SKM-1 (cell line): Measurements from ENCODE around the gene KCNMB2.

Experiments
- DNase-seq: peaks from one replicate; lab custom pipeline; 2025; ENCODE audit not compliant: unreplicated experiment; lab: John Stamatoyannopoulos, UW

Gene KCNMB2

DNA sequence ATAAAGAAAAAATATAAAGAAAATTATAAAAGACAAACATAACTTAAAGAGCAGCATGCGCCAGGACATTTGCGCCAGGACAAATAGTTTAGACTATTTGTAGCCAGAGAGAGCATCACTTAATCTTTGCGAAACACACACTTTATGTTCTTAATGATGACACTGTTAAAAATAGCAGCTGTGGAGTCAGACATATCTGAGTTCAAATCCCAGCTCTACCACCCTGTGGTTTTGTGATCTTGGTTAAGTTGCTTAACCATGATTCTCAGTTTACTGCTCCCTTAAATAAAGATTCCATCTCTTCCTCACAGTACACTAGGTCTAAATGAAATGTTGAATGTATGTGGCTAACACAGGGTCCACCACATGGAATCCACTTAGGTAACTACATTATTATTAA is 31.4 kb downstream of the KCNMB2 start:
- no peak for DNase-seq

DNA sequence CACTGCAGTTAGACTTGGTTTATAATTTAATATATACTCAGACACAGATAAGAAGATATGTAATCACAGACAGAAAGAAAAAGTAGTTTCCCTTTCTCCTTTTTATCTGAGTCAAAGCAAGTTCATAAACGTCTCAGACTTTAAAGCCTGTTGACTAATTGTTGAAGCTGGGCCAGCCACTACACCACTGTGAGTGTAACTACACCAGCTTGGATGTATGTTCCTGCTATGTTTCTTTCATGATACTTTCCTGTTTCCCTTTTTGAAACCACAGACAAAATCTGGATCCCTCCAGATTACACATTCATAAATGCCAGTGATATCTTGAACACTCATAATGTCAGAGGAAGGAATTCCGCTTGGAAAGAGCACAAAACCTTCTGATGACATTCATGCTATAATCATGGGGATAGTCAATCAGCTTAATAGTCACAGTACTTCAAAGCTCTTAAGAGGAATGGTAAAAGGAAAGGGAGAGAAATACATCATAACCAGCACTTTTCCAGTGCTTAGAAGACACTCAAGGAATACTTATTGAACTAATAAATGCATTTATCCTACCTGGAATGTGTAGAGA is 32.0 kb downstream of the KCNMB2 start:
- no peak for DNase-seq

DNA sequence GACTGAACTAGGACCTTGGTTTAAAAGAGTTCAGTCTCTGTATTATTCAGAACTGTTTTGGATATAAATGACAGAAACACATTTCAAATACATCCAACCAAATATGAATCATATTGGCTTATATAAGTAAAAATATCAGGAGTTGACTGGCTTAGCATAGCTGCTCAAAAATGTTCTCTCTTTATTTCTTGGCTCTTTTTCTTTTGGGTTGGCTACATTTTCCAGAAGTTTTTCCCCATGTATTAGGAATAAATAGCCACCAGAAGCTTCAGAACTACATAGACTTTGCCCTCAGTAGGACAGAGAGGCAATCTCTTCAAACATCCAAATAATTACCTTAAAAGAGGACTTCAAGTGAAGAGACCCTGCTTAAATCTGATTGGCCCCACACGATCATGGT is 32.7 kb downstream of the KCNMB2 start:
- DNase-seq, result no peak

DNA sequence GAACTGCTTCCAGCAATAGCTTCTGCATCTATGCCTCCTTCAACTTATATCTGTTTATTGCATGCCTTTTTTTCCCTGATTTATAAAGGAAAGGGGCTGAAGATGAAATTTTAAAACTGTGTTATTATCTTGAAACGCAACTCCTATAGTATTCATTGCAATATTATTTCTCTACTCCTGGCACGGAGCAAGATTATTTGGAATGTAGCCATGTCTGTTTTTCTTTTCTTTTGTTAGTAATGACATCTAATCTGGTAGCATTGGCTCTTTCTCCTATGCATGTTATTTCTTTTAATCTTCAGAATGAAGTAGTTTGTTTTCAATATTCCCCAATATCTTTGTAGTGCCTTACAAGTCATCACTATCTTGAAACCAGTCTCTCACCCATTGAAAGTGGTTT is 33.6 kb downstream of the KCNMB2 start:
- no peak for DNase-seq

DNA sequence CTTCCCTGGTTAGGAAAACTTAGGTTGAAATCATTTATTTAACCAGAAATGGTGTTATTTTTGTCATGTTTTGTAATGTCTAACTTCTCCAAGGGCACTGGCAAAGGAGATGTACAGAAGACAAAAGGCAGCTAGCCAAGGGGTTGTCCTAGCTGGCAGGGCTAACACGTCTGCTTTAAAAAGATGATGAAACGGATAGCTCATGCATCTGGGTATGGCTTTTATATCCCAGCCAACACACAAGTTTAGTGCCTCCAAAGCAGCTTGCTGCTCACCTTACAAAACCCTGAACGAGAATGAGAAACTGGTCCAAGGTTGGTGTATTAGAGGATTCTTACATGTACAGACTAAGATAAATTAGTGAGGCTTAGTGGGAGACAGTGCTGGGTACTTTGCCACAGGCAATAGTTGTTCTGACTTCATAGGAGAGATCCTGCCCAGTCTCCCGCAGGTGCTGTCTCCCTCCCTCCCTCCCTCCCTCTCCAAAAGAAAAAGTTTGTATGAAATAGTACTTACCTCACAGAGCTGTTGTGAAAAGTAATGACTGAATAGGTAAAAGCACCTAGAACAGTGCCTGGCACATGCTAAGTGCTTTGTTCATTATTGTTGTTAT is 47.8 kb downstream of the KCNMB2 start:
- DNase-seq, result no peak

DNA sequence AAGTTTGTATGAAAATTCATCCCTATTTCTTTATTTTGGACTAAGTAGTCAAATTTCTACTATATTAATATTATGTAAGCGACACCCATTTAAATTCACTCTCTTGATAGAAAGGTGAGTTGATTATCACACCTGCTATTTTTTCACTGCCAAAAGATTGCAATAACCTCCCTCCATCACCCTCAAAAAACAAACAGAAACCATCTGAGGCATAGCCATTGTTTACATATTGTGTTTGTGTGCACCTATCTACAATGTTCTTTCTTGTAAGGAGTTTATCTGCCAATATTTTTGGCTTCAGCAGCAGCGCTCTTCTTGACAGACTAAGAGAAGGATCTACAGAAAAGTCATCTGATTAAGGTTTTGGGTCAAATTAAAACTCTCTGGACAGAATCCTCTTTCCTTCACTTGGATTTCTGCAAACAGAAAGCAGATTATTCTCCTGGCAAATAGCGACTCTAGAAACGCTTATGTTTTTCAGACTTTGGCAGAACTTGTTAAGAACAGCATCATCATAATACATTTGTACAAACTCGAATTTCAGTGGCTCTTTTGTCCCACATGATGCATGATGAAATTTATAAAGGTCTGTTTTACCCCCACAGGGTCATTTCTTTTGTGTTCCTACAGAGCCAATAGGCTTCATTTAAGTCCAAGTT is 48.6 kb downstream of the KCNMB2 start:
- no peak for DNase-seq

DNA sequence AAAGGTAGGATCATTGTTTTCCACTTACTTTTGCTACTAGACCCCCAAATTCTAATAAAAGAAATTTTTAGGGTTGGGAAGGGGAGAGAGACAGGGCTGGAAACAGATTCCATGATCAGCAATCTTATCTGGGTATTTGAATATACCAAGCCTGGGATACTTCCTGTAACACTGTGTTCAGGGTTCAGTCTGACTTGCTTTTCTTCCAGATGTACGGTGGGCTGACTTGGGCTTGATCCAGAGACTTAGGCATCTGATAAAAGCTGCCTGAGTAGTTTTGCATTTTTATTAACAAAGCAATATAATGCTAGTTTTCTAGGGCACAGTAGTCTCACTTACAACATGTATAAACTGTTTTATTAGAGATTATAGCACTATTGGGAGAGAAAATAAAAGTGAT is 49.2 kb downstream of the KCNMB2 start:
- no peak for DNase-seq

DNA sequence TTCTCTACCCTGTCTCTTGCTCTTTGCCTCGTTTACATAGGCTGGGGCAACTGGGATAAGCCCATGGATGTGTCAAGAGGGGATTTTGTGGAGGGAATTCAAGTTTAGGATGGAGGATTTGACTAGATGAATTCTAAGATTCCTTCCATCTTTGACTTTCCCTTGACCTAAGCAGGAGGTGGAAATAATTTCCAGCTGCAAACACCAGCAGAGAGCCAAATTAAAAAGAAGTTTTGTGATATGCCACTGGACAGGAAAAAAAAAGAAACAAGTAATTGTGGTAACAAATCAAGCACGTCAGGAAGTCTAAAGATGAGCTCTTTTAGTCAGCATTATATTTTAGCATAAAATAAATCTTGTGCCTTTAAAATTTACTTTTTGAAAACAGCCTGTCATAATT is 49.8 kb downstream of the KCNMB2 start:
- no peak for DNase-seq

DNA sequence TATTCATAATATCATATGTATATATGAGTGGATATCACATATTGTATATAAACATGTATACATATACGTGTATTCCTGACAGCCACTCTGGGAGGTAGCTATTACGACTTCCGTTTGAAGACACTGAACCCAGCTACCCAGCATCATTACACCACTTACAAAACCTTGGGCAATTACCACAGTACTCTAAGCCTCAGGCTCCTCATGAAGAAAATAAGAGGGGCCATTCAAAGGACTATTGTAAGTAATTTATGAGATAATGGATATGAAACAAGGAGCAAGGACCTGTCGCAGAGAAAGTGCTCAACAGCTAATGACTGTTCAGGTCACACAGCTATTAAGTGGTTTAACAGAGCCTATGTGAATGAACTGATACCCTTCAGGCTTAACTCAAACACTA is 52.4 kb downstream of the KCNMB2 start:
- no peak for DNase-seq

DNA sequence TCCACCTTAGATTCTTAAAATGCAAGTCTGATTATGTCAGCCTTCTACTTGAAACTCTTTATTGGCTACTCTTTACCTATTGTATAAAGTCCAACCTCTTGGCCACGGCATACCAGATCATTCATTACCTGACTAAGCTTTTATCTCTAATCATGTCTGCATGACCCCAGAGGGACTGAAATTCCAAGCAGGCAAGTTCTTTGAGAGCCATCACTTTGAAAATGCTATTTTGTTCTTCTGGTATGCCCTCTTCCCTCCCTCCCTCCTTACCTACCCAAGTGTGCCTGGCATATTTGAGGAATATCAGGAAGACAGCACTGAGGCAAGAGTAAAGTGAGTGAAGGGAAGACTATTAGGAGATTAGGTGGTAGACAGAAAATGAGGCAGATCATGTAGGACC is 57.5 kb downstream of the KCNMB2 start:
- no peak for DNase-seq

DNA sequence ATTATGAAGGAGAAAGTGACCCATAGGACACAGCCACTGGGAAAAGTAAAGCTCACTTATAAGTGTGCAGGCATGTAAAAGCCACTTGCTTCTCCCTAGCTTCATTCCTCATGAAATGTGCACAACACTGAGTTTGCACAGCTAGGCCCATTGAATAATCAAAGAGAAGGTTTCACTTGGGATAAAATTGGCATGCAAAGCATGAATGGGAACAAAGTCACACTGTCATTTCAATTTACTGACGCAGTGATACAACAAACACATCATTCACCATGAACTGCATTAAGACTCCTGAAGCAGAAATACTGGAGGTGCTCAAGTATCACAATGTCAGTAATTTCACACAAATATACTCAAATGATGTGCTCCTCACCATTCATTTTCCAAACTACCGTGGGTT is 61.1 kb downstream of the KCNMB2 start:
- DNase-seq, result no peak

DNA sequence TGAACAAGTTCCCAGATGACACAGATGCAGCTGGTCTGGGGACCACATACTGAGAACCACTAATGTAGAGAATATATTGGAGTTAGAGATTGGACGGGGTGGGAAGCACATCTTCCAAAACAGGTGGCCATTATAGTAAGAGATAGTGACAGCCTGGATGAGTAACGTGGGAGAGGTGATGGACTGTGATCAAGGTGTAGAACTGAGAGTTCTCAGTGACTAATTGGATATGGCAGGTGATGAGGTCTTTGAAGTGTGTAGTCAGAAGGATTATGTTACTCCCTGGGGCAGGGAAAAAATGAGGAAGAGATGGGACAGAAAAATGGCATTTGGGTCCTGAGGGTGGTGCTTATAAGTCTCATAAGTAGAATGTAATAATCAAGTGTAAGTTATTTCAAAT is 66.6 kb downstream of the KCNMB2 start:
- no peak for DNase-seq

DNA sequence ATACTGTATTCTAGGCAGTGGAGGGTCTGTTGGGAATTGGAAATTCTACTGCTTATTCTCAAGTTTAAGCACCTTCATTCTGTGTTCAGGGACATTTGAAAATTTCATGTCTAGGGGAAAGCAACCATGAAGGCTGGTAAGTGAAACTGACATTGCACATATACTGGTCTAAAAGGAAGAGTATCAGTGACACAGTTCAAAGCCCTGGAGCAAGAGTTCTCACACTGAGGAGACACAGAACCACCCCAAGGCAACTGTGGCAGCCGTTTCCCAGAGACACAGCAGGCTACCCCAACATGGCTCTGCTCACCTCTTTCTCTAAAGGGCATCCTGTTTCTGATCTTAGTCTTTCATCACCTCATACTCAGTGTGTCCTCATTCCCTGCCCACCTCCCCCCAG is 67.5 kb downstream of the KCNMB2 start:
- DNase-seq, result no peak

DNA sequence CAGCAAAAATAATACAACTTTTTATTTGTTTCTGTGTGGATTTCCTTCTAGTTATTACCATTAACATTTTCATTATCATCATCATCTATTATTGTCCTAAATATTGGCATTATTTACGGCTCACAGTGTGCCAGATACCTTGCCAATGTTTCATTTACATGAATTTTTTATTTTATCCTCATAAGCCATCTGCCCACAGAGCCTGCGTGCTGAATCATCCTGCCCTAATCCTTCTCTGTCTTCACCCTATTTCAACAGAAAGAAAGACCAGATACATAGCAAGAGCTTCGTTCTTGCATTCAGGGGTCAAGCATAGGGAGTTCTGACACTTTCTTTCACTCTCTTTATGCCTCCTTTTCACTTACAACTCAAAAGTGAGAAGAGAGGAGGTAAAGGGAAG is 82.0 kb downstream of the KCNMB2 start:
- no peak for DNase-seq

DNA sequence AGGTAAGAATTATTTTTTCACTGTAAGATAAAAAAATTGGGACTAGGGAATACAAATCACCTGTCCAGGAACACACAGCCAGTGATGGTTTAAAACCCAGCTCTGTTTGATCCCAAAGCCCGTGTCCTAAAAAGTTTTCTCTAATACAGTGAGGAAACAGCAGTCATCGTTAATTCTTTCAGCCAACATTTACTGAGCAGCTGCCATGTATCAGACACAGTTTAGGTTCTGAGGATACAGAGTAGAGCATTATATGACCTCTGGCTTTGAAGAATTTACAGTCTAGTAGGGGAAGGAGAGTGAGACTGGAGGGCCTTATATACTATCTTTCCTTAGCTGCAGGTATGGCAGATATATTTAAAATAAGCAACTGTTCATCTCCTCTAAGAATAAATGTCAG is 82.7 kb downstream of the KCNMB2 start:
- DNase-seq, result no peak

DNA sequence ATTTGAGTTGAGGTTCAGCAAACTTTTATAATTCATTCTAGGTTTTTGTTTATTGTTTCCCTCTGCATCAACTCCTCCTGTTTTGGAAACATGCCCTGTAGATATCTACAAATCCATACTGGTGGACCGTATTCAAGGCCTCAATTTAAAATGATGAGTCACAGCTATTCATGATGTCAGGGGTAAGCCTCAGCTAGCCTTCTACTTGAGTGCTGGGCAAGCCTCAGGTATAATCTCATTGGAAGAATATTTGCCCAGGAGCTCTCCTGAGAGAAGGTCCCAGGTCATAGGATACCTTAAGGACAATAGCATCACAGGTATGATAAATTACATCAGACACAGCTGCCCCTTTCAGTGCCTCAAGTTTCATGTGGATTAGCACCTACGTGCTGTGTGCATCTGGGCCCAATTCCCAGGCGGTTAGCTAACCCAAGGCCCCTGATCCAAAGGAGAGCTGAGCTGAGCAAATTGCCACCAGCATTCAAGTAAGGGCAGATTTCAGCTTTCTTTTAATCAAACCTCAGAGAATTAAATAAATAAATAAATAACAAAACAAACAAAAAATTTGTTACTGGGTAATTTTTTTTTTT is 87.5 kb downstream of the KCNMB2 start:
- DNase-seq, result no peak

DNA sequence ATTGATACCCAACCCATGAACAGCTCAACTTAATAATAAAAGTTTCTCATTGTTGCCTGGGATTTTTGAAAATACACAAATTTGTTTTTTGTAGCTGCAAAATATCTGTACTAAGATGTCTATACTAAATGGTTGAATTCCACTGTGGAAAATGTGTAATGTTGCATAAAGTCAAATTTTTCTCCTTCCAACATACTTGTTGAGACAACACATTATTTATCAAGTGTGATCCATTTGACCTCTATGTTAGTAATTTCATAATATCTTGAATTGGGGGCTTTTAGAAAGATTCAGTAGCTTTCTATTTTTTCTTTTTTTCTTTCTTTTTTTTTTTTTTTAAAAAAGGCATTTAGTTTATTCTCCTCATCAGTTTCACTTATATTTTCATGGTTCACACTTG is 88.0 kb downstream of the KCNMB2 start:
- DNase-seq, result no peak

DNA sequence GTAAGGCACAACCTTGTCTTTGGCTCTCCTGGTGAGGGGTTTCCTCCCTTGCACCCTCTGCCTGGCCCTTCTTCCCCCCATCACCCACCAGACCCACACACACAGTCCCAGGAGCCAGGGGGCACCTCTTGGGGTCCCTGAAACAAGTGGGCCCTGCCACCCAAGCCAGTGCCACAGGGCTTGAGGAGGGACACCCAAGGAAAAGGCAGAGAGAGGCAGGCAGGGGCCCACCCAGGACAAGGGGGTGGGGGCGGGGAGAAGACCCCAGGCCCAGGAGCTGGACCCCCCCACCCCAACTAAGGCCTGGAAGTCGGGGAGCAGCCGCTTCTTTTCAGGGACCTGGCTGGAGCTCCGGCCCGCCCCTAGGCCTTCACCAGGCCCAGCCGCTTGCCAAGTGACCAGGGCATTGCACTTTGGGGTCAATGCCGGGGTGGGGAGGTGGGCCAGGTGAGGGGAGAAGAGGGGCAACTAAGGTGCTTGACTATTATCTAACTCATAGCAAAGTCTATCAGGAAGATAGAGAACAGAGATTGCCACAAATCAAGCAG is 88.9 kb downstream of the KCNMB2 start:
- no peak for DNase-seq

DNA sequence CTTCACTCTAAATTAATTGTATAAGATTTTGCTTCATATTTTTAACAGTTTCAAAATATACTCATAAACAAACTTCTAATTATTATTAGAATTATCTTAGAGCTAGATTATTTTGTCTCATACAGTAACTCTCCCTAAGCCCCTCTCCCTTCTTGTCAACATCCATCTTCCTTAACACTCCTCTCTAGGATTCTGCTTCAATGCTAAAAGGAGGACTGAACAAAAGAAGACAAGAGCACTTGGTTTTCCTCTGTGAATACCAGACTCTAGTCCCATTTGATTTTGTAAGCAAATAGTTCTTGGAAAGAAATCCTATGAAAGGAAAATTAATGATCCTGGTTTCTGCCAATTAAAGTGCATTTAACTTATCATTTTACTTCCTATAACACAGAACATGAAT is 91.8 kb downstream of the KCNMB2 start:
- DNase-seq, result no peak

DNA sequence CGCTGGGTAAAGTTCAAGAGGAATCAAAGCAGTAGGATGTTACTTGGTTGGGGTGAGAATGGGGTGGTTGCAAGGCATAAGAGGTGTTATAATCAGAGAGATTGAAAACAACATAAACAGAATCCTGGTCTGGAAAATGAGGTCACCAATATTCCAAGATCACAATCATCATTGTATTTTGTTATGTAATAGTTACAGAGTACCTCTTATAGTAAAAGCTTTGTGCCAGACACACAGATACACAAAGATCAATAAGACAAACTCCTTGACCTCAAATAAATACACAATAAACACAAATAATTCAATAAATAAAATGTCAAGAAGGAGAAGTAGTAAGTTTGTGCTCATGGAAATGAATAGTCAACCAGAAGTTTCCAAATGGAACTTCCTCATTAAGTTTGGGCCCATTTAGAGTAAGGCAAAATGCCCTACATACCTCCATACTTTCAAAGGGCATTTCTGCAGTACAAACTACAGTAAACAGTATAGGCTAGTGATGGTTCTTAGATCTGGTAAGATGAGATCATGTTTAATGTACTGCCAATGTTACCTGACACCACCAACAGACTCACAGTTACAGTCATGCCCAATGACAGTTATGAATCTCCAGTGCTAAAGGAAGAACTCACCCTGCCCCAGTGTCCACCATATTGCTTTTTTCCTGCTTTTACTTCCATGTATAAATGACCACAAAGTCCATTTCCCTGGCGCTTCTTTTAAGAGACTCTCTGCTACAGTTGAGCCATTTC is 93.4 kb downstream of the KCNMB2 start:
- DNase-seq, result no peak

DNA sequence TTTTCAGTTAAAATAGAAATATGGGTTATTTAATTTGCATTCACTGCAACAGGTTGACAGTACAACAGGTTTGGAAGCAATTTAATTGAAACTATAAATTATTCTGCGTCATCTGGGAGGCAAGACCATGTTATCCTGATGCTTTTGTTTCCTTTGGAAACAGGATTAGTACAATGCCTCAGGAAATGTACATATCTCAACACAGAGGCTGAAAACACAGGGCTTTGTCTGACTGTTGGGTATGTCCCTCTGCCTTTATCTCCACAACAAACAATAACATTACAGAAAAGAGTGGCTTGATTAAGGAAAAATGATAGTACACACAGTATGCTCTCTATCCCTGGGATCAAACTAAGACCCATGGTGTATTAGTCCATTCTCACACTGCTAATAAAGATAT is 95.7 kb downstream of the KCNMB2 start:
- no peak for DNase-seq

DNA sequence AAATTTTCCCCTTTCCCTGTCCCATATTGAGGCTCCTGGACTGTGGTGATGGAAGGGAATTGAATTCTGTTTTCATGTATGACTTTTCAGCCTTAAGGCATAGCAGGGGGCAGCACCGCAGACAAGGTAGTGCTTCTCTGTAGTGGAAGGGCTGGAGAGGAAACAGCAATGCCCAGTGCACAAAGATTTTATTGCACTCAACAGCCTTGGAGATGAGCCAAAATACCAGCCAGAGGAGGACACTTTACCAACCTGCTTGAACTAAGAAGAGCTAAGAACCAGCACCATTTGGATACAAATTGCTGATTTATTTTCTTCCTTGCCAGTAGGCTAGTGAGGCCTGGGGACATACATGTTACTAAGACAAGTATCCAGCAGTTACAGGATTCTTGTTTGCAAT is 98.7 kb downstream of the KCNMB2 start:
- no peak for DNase-seq
